ENCODE data around the gene ILDR1. TPM values are rescaled to one million over a fixed set of nuclear protein-coding genes. Genes with fewer than 3 reads are reported as not detected.

ILDR1 gene
- total RNA-seq, 2 experiments from 2014 or later = 1.1 to 2.5 TPM

DNA sequence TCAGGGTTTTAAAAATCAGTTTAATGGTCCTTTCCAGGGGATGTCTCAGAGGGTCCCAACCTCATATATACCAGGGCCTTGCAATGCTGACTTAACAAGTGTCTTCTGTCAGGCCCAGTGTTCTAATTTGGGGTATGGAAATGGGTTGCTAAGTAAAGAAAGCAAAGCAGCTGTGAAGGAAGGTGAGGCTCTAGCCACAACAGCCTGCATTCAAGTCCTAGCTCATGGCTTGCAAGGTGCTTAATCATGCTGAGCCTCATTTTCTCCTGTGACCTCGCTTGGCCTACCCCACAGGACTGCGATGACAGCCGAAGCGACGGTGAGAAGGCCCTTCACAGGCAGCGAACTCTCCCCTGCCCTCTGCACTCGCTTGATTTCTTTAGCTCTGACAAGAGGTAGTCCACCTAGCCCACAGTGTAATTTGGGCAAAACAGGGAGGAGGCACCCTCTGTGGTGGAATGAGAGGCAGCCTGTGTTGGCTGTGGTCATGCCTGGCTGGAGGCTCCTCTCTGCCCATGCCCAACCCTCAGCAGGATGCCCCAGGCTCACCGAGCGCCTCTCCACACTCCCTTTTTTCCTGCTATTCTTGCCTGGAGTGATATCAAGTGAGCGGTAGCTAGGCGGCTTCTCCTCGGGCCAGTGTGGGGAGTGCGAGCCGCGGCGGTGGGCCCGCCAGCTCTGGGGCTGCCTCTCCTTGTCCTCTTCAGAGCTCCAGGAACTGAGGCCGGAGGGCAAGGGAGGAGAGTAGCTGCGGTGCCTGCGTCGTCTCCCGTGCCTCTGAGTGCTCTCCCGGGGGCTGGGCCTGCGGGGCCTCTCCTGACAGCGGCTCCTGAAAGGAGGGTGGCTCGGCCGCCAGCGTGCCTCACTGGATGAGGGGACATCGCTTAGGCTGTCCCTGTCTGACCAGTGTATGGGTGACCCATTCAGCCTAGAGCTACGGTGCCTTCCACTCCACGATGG lies 29.2 kb downstream of the ILDR1 start:
- intact Hi-C loops (cut with micrococcal nuclease; ENCODE audit: unreplicated experiment) = loop anchor here (10.0 kb wide), 1 partner anchor 392 kb away; the partner anchor contains the start of genes FAM162A and MIX23
- CTCF ChIA-PET (ENCODE audit: unreplicated experiment) = interaction anchor here (0.6 to 1.0 kb wide), 3 partner anchors 8 to 74 kb away, joined by 3 to 9 read pairs (median 3); no protein-coding TSS in a partner anchor
- POLR2A ChIA-PET = interaction anchor here (0.6 to 3.1 kb wide), 12 partner anchors 9 to 197 kb away, joined by 3 to 13 read pairs (median 5); partner anchors contain the start of gene CD86

GRCh38 chr3:121989943-121990342 lies 32.1 kb downstream of the ILDR1 start:
- Histone ChIP-seq H3K4me2 (ENCODE audit: low read length) (peak overlapping the region; percentile 85), H4K20me1 (ENCODE audit: insufficient read depth, low read length) (no peaks in the 10 kb centered on the region), H3K4me1 (ENCODE audit: insufficient read depth, low read length, poor library complexity, severe bottlenecking) (peaks cover 72% of the 10 kb centered on the region), H2AFZ (ENCODE audit: low read length) (peak overlapping the region; percentile 49), H3K27ac (ENCODE audit: low read depth, low read length, poor library complexity, severe bottlenecking) (peak overlapping the region; percentile 15), H3K4me3 (ENCODE audit: low read depth, low read length, poor library complexity, severe bottlenecking) (no peak overlapping the region), H3K79me2 (ENCODE audit: insufficient read depth, low read depth, low read length) (no peaks in the 10 kb centered on the region), H3K36me3 (ENCODE audit: insufficient read depth, low read length) (peaks cover 17% of the 10 kb centered on the region), H3K9me3 (ENCODE audit: low read length) (no peaks in the 10 kb centered on the region; the same call in 1 of the 2 replicates), H3K9me2 (ENCODE audit: insufficient read depth, low read length) (no peaks in the 10 kb centered on the region)
- intact Hi-C loops (cut with micrococcal nuclease; ENCODE audit: unreplicated experiment) = loop anchor here (10.0 kb wide), 1 partner anchor 395 kb away; the partner anchor contains the start of genes FAM162A and MIX23
- CTCF ChIA-PET (ENCODE audit: unreplicated experiment) = interaction anchor here (0.8 to 1.1 kb wide), 2 partner anchors 102 to 443 kb away, joined by 3 read pairs; no protein-coding TSS in a partner anchor
- no TSS peak for BruUV-seq (replicated peaks)
- TF ChIP-seq, protein P1, sequence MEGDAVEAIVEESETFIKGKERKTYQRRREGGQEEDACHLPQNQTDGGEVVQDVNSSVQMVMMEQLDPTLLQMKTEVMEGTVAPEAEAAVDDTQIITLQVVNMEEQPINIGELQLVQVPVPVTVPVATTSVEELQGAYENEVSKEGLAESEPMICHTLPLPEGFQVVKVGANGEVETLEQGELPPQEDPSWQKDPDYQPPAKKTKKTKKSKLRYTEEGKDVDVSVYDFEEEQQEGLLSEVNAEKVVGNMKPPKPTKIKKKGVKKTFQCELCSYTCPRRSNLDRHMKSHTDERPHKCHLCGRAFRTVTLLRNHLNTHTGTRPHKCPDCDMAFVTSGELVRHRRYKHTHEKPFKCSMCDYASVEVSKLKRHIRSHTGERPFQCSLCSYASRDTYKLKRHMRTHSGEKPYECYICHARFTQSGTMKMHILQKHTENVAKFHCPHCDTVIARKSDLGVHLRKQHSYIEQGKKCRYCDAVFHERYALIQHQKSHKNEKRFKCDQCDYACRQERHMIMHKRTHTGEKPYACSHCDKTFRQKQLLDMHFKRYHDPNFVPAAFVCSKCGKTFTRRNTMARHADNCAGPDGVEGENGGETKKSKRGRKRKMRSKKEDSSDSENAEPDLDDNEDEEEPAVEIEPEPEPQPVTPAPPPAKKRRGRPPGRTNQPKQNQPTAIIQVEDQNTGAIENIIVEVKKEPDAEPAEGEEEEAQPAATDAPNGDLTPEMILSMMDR (conservative IDR thresholded peaks at IDR 0.05; ENCODE audit: low read length) = peak; percentile 68
- no peak for TF ChIP-seq EZH2phosphoT487 (IDR thresholded peaks at IDR 0.05; ENCODE audit: borderline replicate concordance, low read depth, low read length)
- POLR2A ChIA-PET = interaction anchor here (0.5 to 2.5 kb wide), 9 partner anchors 10 to 867 kb away, joined by 3 to 12 read pairs (median 4); no protein-coding TSS in a partner anchor
- DNase-seq (ENCODE audit: low spot score) = peak; percentile 65

More for the DNA sequence above, 29.2 kb downstream of the ILDR1 start:
- TF ChIP-seq, protein P1 (conservative IDR thresholded peaks at IDR 0.05; ENCODE audit: low read length) = no peak
- no peak for TF ChIP-seq EZH2phosphoT487 (IDR thresholded peaks at IDR 0.05; ENCODE audit: borderline replicate concordance, low read depth, low read length)
- Histone ChIP-seq H3K79me2 (ENCODE audit: insufficient read depth, low read depth, low read length) (no peaks in the 10 kb centered on the region), H3K36me3 (ENCODE audit: insufficient read depth, low read length) (peaks cover 17% of the 10 kb centered on the region; the same call in 1 of the 2 replicates), H3K9me3 (ENCODE audit: low read length) (no peaks in the 10 kb centered on the region), H3K9me2 (ENCODE audit: insufficient read depth, low read length) (no peaks in the 10 kb centered on the region), H2AFZ (ENCODE audit: low read length) (no peak overlapping the region; the same call in 1 of the 2 replicates), H4K20me1 (ENCODE audit: insufficient read depth, low read length) (no peaks in the 10 kb centered on the region), H3K4me2 (ENCODE audit: low read length) (peak overlapping the region; percentile 85), H3K27ac (ENCODE audit: low read depth, low read length, poor library complexity, severe bottlenecking) (peak overlapping the region; percentile 98), H3K4me3 (ENCODE audit: low read depth, low read length, poor library complexity, severe bottlenecking) (peak overlapping the region; percentile 42), H3K4me1 (ENCODE audit: insufficient read depth, low read length, poor library complexity, severe bottlenecking) (peaks cover 96% of the 10 kb centered on the region)
- TSS peak; percentile 62 for BruUV-seq (replicated peaks)
- DNase-seq (ENCODE audit: low spot score) = peak; percentile 96
